Astrocyte (in vitro differentiated cells and primary cell): ENCODE data around the gene MS4A2.

Experiments used
- EZH2 ChIP-seq: IDR thresholded peaks from 2 replicates; pipeline ENCODE4 v1.6.1; 2012; ENCODE audit warnings: mild to moderate bottlenecking, low read length, inconsistent platforms; ENCODE audit not compliant: insufficient read depth
- TF ChIP-seq, protein P1 (sequence below): IDR thresholded peaks from 2 replicates; pipeline ENCODE4 v1.5.1; 2011; ENCODE audit warnings: low read depth, mild to moderate bottlenecking, inconsistent platforms, low read length, moderate library complexity; ENCODE audit not compliant: insufficient read depth

- TF ChIP-seq, protein P1, sequence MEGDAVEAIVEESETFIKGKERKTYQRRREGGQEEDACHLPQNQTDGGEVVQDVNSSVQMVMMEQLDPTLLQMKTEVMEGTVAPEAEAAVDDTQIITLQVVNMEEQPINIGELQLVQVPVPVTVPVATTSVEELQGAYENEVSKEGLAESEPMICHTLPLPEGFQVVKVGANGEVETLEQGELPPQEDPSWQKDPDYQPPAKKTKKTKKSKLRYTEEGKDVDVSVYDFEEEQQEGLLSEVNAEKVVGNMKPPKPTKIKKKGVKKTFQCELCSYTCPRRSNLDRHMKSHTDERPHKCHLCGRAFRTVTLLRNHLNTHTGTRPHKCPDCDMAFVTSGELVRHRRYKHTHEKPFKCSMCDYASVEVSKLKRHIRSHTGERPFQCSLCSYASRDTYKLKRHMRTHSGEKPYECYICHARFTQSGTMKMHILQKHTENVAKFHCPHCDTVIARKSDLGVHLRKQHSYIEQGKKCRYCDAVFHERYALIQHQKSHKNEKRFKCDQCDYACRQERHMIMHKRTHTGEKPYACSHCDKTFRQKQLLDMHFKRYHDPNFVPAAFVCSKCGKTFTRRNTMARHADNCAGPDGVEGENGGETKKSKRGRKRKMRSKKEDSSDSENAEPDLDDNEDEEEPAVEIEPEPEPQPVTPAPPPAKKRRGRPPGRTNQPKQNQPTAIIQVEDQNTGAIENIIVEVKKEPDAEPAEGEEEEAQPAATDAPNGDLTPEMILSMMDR: no peak
- TF ChIP-seq EZH2: no peak
Measured at GRCh38 chr11:60065801-60066200, 22.7 kb upstream of the MS4A2 start.
